Measurements from ENCODE around the gene ZBTB20.

ZBTB20 gene

DNA sequence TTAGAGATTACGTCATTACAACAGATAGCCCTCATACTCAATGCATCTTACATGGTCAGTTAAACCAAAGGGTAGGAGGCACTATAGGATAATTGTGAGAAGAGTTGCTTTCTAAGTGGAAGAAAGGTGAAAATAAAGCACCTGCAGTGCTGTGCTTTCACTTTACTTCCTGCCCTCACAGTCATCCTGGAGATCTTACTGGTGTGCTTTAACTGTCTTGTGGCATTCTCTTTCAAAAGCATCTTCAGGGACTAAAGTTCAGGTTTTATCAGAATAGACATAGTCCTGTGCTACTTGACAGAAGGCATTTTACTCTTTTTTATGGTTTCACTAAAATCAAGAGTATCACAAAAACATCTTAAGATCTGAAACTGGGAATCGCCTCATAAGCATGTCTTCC is 286.6 kb downstream of the ZBTB20 start:
- H3K9me3 ChIP-seq (ENCODE audit: insufficient read depth, low read length) = no peaks in the 10 kb centered on the region
- no peak for TF ChIP-seq EZH2phosphoT487 (IDR thresholded peaks at IDR 0.05; ENCODE audit: low read depth)
- TF ChIP-seq, protein P1, sequence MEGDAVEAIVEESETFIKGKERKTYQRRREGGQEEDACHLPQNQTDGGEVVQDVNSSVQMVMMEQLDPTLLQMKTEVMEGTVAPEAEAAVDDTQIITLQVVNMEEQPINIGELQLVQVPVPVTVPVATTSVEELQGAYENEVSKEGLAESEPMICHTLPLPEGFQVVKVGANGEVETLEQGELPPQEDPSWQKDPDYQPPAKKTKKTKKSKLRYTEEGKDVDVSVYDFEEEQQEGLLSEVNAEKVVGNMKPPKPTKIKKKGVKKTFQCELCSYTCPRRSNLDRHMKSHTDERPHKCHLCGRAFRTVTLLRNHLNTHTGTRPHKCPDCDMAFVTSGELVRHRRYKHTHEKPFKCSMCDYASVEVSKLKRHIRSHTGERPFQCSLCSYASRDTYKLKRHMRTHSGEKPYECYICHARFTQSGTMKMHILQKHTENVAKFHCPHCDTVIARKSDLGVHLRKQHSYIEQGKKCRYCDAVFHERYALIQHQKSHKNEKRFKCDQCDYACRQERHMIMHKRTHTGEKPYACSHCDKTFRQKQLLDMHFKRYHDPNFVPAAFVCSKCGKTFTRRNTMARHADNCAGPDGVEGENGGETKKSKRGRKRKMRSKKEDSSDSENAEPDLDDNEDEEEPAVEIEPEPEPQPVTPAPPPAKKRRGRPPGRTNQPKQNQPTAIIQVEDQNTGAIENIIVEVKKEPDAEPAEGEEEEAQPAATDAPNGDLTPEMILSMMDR (IDR thresholded peaks at IDR 0.05; ENCODE audit: low read depth, low read length) = no peak
- H4K20me1 ChIP-seq (ENCODE audit: insufficient read depth, low read length) = no peaks in the 10 kb centered on the region
- H3K27me3 ChIP-seq (ENCODE audit: low read depth, low read length) = no peaks in the 10 kb centered on the region
- no peaks in the 10 kb centered on the region for H3K36me3 ChIP-seq (replicated peaks; ENCODE audit: low read depth, low read length)
- no peak overlapping the region for H3K27ac ChIP-seq (ENCODE audit: low read length)
- H3K4me2 ChIP-seq (ENCODE audit: low read length) = no peak overlapping the region
- H2AFZ ChIP-seq (ENCODE audit: low read depth, low read length) = no peak overlapping the region
- no peak overlapping the region for H3K4me3 ChIP-seq (ENCODE audit: low read length)
- peaks cover 24% of the 10 kb centered on the region for H3K4me1 ChIP-seq (ENCODE audit: low read length)
- H3K9ac ChIP-seq (ENCODE audit: low read length) = no peak overlapping the region
- no peaks in the 10 kb centered on the region for H3K79me2 ChIP-seq (ENCODE audit: low read length)

DNA sequence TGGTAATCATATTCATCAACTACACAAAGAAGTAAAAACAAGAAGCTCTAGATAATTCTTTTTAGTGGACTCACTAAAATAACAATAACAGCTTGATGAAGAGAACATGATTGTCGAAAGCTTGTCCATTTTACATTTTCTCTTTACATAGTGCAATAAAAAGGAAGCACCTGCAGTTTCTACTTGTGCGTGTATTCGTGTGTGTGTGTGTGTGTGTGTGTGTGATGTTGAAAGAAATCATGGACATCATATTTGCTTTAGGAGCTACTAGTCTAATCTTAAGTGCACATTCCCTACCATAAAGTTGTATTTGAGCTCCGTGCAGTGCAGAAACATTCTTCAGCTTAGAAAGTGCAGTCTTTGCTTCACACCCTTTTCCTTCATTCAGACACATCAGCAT is 288.8 kb downstream of the ZBTB20 start:
- H3K79me2 ChIP-seq (ENCODE audit: low read length) = no peaks in the 10 kb centered on the region
- TF ChIP-seq, protein P1 (IDR thresholded peaks at IDR 0.05; ENCODE audit: low read depth, low read length) = no peak
- TF ChIP-seq EZH2phosphoT487 (IDR thresholded peaks at IDR 0.05; ENCODE audit: low read depth) = no peak
- H3K9me3 ChIP-seq (ENCODE audit: insufficient read depth, low read length) = no peaks in the 10 kb centered on the region
- no peak overlapping the region for H3K9ac ChIP-seq (ENCODE audit: low read length)
- H4K20me1 ChIP-seq (ENCODE audit: insufficient read depth, low read length) = no peaks in the 10 kb centered on the region
- H3K27ac ChIP-seq (ENCODE audit: low read length) = no peak overlapping the region
- H3K4me3 ChIP-seq (ENCODE audit: low read length) = no peak overlapping the region
- H3K36me3 ChIP-seq (replicated peaks; ENCODE audit: low read depth, low read length) = no peaks in the 10 kb centered on the region
- no peak overlapping the region for H3K4me2 ChIP-seq (ENCODE audit: low read length)
- H3K27me3 ChIP-seq (ENCODE audit: low read depth, low read length) = no peaks in the 10 kb centered on the region
- H2AFZ ChIP-seq (ENCODE audit: low read depth, low read length) = no peak overlapping the region
- H3K4me1 ChIP-seq (ENCODE audit: low read length) = peaks cover 7% of the 10 kb centered on the region

DNA sequence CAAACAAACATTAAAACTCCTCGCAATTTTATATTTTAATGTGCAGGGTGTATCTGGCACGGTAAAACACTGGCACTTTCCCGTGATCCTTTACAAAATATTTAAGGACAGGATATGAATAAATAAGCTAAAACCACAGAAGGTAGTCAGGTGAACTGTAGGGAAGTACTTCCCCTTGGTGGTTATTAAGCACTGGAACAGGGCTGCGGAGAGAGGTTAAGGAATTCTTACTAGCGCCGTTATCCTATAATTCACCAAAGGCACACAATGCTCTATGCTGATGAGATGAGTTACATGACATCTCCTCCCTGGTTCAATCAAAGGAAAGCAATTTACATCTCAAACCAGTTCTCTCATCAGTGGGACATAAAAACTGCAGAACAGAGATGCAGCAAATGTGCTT is 289.8 kb downstream of the ZBTB20 start:
- Histone ChIP-seq H3K27ac (ENCODE audit: low read length) (no peak overlapping the region), H3K9ac (ENCODE audit: low read length) (no peak overlapping the region), H3K36me3 (replicated peaks; ENCODE audit: low read depth, low read length) (no peaks in the 10 kb centered on the region), H3K4me1 (ENCODE audit: low read length) (peaks cover 6% of the 10 kb centered on the region), H3K9me3 (ENCODE audit: insufficient read depth, low read length) (no peaks in the 10 kb centered on the region), H3K4me3 (ENCODE audit: low read length) (no peak overlapping the region), H2AFZ (ENCODE audit: low read depth, low read length) (no peak overlapping the region), H4K20me1 (ENCODE audit: insufficient read depth, low read length) (no peaks in the 10 kb centered on the region), H3K4me2 (ENCODE audit: low read length) (no peak overlapping the region), H3K27me3 (ENCODE audit: low read depth, low read length) (no peaks in the 10 kb centered on the region), H3K79me2 (ENCODE audit: low read length) (no peaks in the 10 kb centered on the region)
- TF ChIP-seq, protein P1 (IDR thresholded peaks at IDR 0.05; ENCODE audit: low read depth, low read length) = no peak
- no peak for TF ChIP-seq EZH2phosphoT487 (IDR thresholded peaks at IDR 0.05; ENCODE audit: low read depth)

DNA sequence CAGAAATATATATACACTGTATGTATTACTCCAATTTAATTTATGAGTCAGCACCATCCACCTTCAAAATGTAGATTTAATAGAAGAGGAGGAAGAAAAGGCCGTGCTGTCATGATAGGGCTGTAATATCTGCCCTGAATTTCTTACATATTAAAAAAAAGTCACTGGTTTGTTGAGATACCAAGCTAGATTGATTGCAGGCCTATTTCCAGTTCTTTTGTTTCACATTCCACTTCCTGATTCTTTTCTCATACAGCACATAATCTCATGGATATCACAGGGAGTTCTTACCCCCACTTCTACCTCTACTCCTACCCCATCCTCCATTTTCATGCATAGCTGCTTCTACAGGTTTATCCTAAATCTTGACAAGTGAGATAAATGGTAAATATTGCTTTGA is 290.3 kb downstream of the ZBTB20 start:
- H3K4me2 ChIP-seq (ENCODE audit: low read length) = no peak overlapping the region
- H2AFZ ChIP-seq (ENCODE audit: low read depth, low read length) = no peak overlapping the region
- H3K4me3 ChIP-seq (ENCODE audit: low read length) = no peak overlapping the region
- H3K9ac ChIP-seq (ENCODE audit: low read length) = no peak overlapping the region
- no peaks in the 10 kb centered on the region for H3K9me3 ChIP-seq (ENCODE audit: insufficient read depth, low read length)
- H3K36me3 ChIP-seq (replicated peaks; ENCODE audit: low read depth, low read length) = no peaks in the 10 kb centered on the region
- no peak for TF ChIP-seq EZH2phosphoT487 (IDR thresholded peaks at IDR 0.05; ENCODE audit: low read depth)
- TF ChIP-seq, protein P1 (IDR thresholded peaks at IDR 0.05; ENCODE audit: low read depth, low read length) = no peak
- no peaks in the 10 kb centered on the region for H4K20me1 ChIP-seq (ENCODE audit: insufficient read depth, low read length)
- H3K27me3 ChIP-seq (ENCODE audit: low read depth, low read length) = no peaks in the 10 kb centered on the region
- no peak overlapping the region for H3K27ac ChIP-seq (ENCODE audit: low read length)
- H3K79me2 ChIP-seq (ENCODE audit: low read length) = no peaks in the 10 kb centered on the region
- H3K4me1 ChIP-seq (ENCODE audit: low read length) = peaks cover 6% of the 10 kb centered on the region

Measured in OCI-LY3 (cell line).